BLaER1 treated with 17β-estradiol and CSF1 and Interleukin-3, amounts not matched to agents 10 nM and 100 nM (cell line): ENCODE data around the gene EFNA5.

Experiments
- H3K27ac ChIP-seq, 11 experiments: shearing (Covaris generic); formaldehyde crosslinking; 2 replicates each; pipeline ENCODE4 v1.8.1; 2022
- H3K27me3 ChIP-seq, 11 experiments: shearing (Covaris generic); formaldehyde crosslinking; 2 replicates each; pipeline ENCODE4 v1.8.1; 2022
- H3K36me3 ChIP-seq, 11 experiments: shearing (Covaris generic); formaldehyde crosslinking; 2 replicates each; pipeline ENCODE4 v1.8.1; 2022
- H3K4me1 ChIP-seq, 10 experiments: shearing (Covaris generic); formaldehyde crosslinking; 2 replicates each; pipeline ENCODE4 v1.8.1; 2022
- H3K4me2 ChIP-seq, 11 experiments: shearing (Covaris generic); formaldehyde crosslinking; 2 replicates each; pipeline ENCODE4 v1.8.1; 2022
- H3K4me3 ChIP-seq, 10 experiments: shearing (Covaris generic); formaldehyde crosslinking; 2 replicates each; pipeline ENCODE4 v1.8.1; 2022
- H3K9ac ChIP-seq, 11 experiments: shearing (Covaris generic); formaldehyde crosslinking; 2 replicates each; pipeline ENCODE4 v1.8.1; 2022
- H3K9me3 ChIP-seq, 11 experiments: shearing (Covaris generic); formaldehyde crosslinking; replicated peaks in 1 of 11; 2 replicates each; pipeline ENCODE4 v1.8.1; 2022
- H4K20me1 ChIP-seq, 11 experiments: shearing (Covaris generic); formaldehyde crosslinking; 2 replicates each; pipeline ENCODE4 v1.8.1; 2022
- Cebpa-rat ChIP-seq, 11 experiments: shearing (Covaris generic); IDR thresholded peaks; 2 replicates each; pipeline ENCODE4 v1.8.1; 2022

Gene EFNA5

GRCh38 chr5:107636068-107636467 is 34.7 kb downstream of the EFNA5 start:
- Histone ChIP-seq H3K9me3 (no peaks in the 10 kb centered on the region), H3K4me1 (peaks cover 0 to 11% (median 8%) of the 10 kb centered on the region in 10 experiments; a peak in 13 of 20 replicates), H3K9ac (no peak overlapping the region), H3K27me3 (no peaks in the 10 kb centered on the region), H3K4me3 (no peak overlapping the region), H3K36me3 (no peaks in the 10 kb centered on the region), H3K4me2 (no peak overlapping the region), H3K27ac (no peak overlapping the region), H4K20me1 (no peaks in the 10 kb centered on the region)
- TF ChIP-seq Cebpa-rat (IDR thresholded peaks at IDR 0.05), result no peak

- Histone ChIP-seq H3K4me2 (no peak overlapping the region), H3K36me3 (no peaks in the 10 kb centered on the region), H3K27ac (no peak overlapping the region), H3K9me3 (no peaks in the 10 kb centered on the region), H3K27me3 (no peaks in the 10 kb centered on the region), H3K4me1 (peaks cover 0 to 11% (median 8%) of the 10 kb centered on the region in 10 experiments; a peak in 13 of 20 replicates), H3K4me3 (no peak overlapping the region), H4K20me1 (no peaks in the 10 kb centered on the region), H3K9ac (no peak overlapping the region)
- no peak for TF ChIP-seq Cebpa-rat (IDR thresholded peaks at IDR 0.05)
These were observed 35.5 kb downstream of the EFNA5 start for GRCh38 chr5:107634981-107635848.

GRCh38 chr5:107633171-107633901 is 37.4 kb downstream of the EFNA5 start:
- no peak overlapping the region for H3K4me2 ChIP-seq

GRCh38 chr5:107631805-107632362 is 38.9 kb downstream of the EFNA5 start:
- peak in 1 of 11 experiments; percentile 9; a peak in 1 of 22 replicates for TF ChIP-seq Cebpa-rat (IDR thresholded peaks at IDR 0.05)
- Histone ChIP-seq H3K27ac (peak overlapping the region in 2 of 11 experiments; percentile 2 to 23; a peak in 1 of 22 replicates), H3K9me3 (no peaks in the 10 kb centered on the region), H3K4me1 (peaks cover 0 to 11% (median 8%) of the 10 kb centered on the region in 10 experiments; a peak in 13 of 20 replicates), H3K27me3 (no peaks in the 10 kb centered on the region), H3K4me2 (peak overlapping the region in 8 of 11 experiments; percentile 6 to 56 (median 44); a peak in 13 of 22 replicates), H3K36me3 (no peaks in the 10 kb centered on the region), H3K9ac (0 out of 22 replicates have a peak overlapping the region, but pooled peaks of 1 of the 11 experiments have one; percentile 1), H3K4me3 (no peak overlapping the region), H4K20me1 (no peaks in the 10 kb centered on the region)

More at GRCh38 chr5:107633171-107633901, 37.4 kb downstream of the EFNA5 start:
- no peaks in the 10 kb centered on the region for H3K36me3 ChIP-seq
- H4K20me1 ChIP-seq, result no peaks in the 10 kb centered on the region
- peaks cover 0 to 11% (median 8%) of the 10 kb centered on the region in 10 experiments; a peak in 13 of 20 replicates for H3K4me1 ChIP-seq
- no peak overlapping the region for H3K9ac ChIP-seq
- H3K4me3 ChIP-seq, result no peak overlapping the region
- no peak overlapping the region for H3K27ac ChIP-seq
- H3K27me3 ChIP-seq, result no peaks in the 10 kb centered on the region
- TF ChIP-seq Cebpa-rat (IDR thresholded peaks at IDR 0.05), result no peak
- no peaks in the 10 kb centered on the region for H3K9me3 ChIP-seq

GRCh38 chr5:107630184-107630583 is 40.6 kb downstream of the EFNA5 start:
- Histone ChIP-seq H3K4me2 (no peak overlapping the region), H3K27ac (no peak overlapping the region), H3K36me3 (no peaks in the 10 kb centered on the region), H4K20me1 (no peaks in the 10 kb centered on the region), H3K4me1 (peaks cover 0 to 11% (median 8%) of the 10 kb centered on the region in 10 experiments; a peak in 12 of 20 replicates), H3K9ac (no peak overlapping the region), H3K4me3 (no peak overlapping the region), H3K9me3 (no peaks in the 10 kb centered on the region), H3K27me3 (no peaks in the 10 kb centered on the region)
- no peak for TF ChIP-seq Cebpa-rat (IDR thresholded peaks at IDR 0.05)

GRCh38 chr5:107624235-107624634 is 46.5 kb downstream of the EFNA5 start:
- Histone ChIP-seq H3K9ac (no peak overlapping the region), H3K27ac (no peak overlapping the region), H3K4me3 (no peak overlapping the region), H4K20me1 (no peaks in the 10 kb centered on the region), H3K27me3 (no peaks in the 10 kb centered on the region), H3K4me1 (no peaks in the 10 kb centered on the region), H3K9me3 (no peaks in the 10 kb centered on the region), H3K36me3 (no peaks in the 10 kb centered on the region), H3K4me2 (no peak overlapping the region)
- TF ChIP-seq Cebpa-rat (IDR thresholded peaks at IDR 0.05), result no peak

GRCh38 chr5:107621089-107621488 is 49.6 kb downstream of the EFNA5 start:
- Histone ChIP-seq H3K27ac (no peak overlapping the region), H3K36me3 (no peaks in the 10 kb centered on the region), H3K4me1 (no peaks in the 10 kb centered on the region), H3K9me3 (no peaks in the 10 kb centered on the region), H3K4me2 (no peak overlapping the region), H3K9ac (no peak overlapping the region), H4K20me1 (no peaks in the 10 kb centered on the region), H3K27me3 (no peaks in the 10 kb centered on the region), H3K4me3 (no peak overlapping the region)
- TF ChIP-seq Cebpa-rat (IDR thresholded peaks at IDR 0.05), result no peak

- no peak overlapping the region for H3K4me3 ChIP-seq
- H3K9me3 ChIP-seq, result no peaks in the 10 kb centered on the region
- no peak overlapping the region for H3K4me2 ChIP-seq
- no peaks in the 10 kb centered on the region for H3K4me1 ChIP-seq
- no peak overlapping the region for H3K27ac ChIP-seq
- H4K20me1 ChIP-seq, result no peaks in the 10 kb centered on the region
- TF ChIP-seq Cebpa-rat (IDR thresholded peaks at IDR 0.05), result no peak
- no peaks in the 10 kb centered on the region for H3K36me3 ChIP-seq
- H3K9ac ChIP-seq, result no peak overlapping the region
- no peaks in the 10 kb centered on the region for H3K27me3 ChIP-seq
These were observed 51.0 kb downstream of the EFNA5 start for GRCh38 chr5:107619781-107620180.

GRCh38 chr5:107618242-107618641 is 52.5 kb downstream of the EFNA5 start:
- Histone ChIP-seq H3K9me3 (no peaks in the 10 kb centered on the region), H3K27me3 (no peaks in the 10 kb centered on the region), H3K27ac (no peak overlapping the region), H3K36me3 (no peaks in the 10 kb centered on the region), H3K4me1 (no peaks in the 10 kb centered on the region), H3K4me3 (no peak overlapping the region), H3K4me2 (no peak overlapping the region), H3K9ac (no peak overlapping the region), H4K20me1 (no peaks in the 10 kb centered on the region)
- no peak for TF ChIP-seq Cebpa-rat (IDR thresholded peaks at IDR 0.05)
